PFSK-1 (cell line): ENCODE data around the gene ZNF20.

Experiments used
- FOXP2 ChIP-seq: optimal IDR thresholded peaks from 2 replicates; pipeline ENCODE3; 2011; ENCODE audit warnings: borderline replicate concordance, control low read depth, inconsistent platforms; ENCODE audit not compliant: insufficient read depth; ENCODE audit errors: extremely low read length, extremely low read depth
- POLR2AphosphoS5 ChIP-seq: IDR thresholded peaks from 2 replicates; pipeline ENCODE4 v1.6.1; 2012; ENCODE audit warnings: low read depth, mild to moderate bottlenecking, control low read depth, low read length, moderate library complexity
- SIN3A ChIP-seq: IDR thresholded peaks from 2 replicates; pipeline ENCODE4 v1.6.1; 2012; ENCODE audit warnings: mild to moderate bottlenecking, low read length, moderate library complexity, borderline replicate concordance; ENCODE audit not compliant: insufficient read depth
- TAF1 ChIP-seq: IDR thresholded peaks from 2 replicates; pipeline ENCODE4 v1.6.1; 2012; ENCODE audit warnings: low read length, control low read depth, borderline replicate concordance; ENCODE audit not compliant: insufficient read depth
- TF ChIP-seq, protein P1 (sequence below), 2 experiments: IDR thresholded peaks; 2 replicates each; pipeline versions ENCODE4 v1.6.1 to v1.8.0; 2011 to 2012; ENCODE audit warnings: low read depth in 2 of 2, low read length in 2 of 2, control low read depth in 1 of 2, inconsistent platforms in 1 of 2, mild to moderate bottlenecking in 1 of 2, moderate library complexity in 1 of 2; ENCODE audit not compliant: insufficient read depth in 1 of 2

Gene ZNF20

DNA sequence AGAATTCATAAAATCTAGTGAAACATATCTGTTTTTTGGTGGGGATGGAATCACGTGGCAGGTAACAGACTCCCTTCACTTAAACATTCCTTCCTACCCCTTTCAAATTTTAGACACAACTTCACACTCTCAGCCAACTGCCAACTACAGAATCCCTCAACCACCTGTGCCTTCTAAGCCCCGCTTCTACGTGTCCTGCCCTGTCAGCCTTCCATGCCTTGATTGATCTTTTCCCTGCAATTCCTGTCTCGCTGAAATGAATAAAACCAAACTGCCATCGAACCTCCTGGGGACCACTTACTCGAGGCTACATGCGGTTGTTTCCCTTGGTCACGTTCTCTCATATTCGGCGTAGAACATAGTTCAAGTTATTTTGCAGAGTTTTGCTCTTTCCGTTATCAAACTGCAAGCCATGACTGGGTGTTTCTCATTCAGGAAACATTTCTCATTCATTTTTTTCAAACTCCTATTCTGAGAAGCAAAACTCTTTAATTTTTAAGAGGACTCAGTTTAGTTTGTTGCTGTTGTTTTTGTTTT, 15.2 kb upstream of the ZNF20 start:
- no peak for TF ChIP-seq SIN3A
- TF ChIP-seq TAF1, result no peak

GRCh38 chr19:12145348-12145747, 5.2 kb upstream of the ZNF20 start:
- no peak for TF ChIP-seq FOXP2
- no peak for TF ChIP-seq POLR2AphosphoS5
- TF ChIP-seq, protein P1, sequence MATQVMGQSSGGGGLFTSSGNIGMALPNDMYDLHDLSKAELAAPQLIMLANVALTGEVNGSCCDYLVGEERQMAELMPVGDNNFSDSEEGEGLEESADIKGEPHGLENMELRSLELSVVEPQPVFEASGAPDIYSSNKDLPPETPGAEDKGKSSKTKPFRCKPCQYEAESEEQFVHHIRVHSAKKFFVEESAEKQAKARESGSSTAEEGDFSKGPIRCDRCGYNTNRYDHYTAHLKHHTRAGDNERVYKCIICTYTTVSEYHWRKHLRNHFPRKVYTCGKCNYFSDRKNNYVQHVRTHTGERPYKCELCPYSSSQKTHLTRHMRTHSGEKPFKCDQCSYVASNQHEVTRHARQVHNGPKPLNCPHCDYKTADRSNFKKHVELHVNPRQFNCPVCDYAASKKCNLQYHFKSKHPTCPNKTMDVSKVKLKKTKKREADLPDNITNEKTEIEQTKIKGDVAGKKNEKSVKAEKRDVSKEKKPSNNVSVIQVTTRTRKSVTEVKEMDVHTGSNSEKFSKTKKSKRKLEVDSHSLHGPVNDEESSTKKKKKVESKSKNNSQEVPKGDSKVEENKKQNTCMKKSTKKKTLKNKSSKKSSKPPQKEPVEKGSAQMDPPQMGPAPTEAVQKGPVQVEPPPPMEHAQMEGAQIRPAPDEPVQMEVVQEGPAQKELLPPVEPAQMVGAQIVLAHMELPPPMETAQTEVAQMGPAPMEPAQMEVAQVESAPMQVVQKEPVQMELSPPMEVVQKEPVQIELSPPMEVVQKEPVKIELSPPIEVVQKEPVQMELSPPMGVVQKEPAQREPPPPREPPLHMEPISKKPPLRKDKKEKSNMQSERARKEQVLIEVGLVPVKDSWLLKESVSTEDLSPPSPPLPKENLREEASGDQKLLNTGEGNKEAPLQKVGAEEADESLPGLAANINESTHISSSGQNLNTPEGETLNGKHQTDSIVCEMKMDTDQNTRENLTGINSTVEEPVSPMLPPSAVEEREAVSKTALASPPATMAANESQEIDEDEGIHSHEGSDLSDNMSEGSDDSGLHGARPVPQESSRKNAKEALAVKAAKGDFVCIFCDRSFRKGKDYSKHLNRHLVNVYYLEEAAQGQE (IDR thresholded peaks at IDR 0.05; ENCODE audit: insufficient read depth in 1 of 2, low read depth in 2 of 2, low read length in 2 of 2), result no peak
- TF ChIP-seq TAF1, result no peak
- TF ChIP-seq SIN3A, result no peak

DNA sequence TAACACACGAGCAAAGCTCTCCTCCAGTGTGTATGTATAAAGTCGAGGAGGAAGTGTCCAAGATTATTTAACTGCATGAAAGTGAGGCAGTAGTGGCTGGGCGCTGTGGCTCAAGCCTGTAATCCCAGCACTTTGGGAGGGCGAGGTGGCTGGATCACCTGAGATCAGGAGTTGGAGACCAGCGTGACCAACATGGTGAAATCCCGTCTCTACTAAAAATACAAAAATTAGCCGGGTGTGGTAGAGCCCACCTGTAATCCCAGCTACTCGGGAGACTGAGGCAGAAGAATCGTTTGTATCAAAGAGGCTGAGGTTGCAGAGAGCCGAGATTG, 1.2 kb upstream of the ZNF20 start:
- TF ChIP-seq, protein P1 (IDR thresholded peaks at IDR 0.05; ENCODE audit: insufficient read depth in 1 of 2, low read depth in 2 of 2, low read length in 2 of 2), result no peak
- TF ChIP-seq TAF1 (no peak), POLR2AphosphoS5 (no peak), SIN3A (no peak), FOXP2 (no peak)

GRCh38 chr19:12140545-12141404, 625 bp upstream of the ZNF20 start:
- TF ChIP-seq, protein P1 (IDR thresholded peaks at IDR 0.05; ENCODE audit: insufficient read depth in 1 of 2, low read depth in 2 of 2, low read length in 2 of 2), result no peak
- TF ChIP-seq SIN3A (no peak), TAF1 (no peak)

GRCh38 chr19:12139269-12139668, 881 bp downstream of the ZNF20 start:
- TF ChIP-seq, protein P1 (IDR thresholded peaks at IDR 0.05; ENCODE audit: insufficient read depth in 1 of 2, low read depth in 2 of 2, low read length in 2 of 2), result no peak
- TF ChIP-seq FOXP2, result no peak
- TF ChIP-seq SIN3A, result no peak
- no peak for TF ChIP-seq POLR2AphosphoS5
